ENCODE data around the gene AFG1L. TPM values are rescaled to one million over a fixed set of nuclear protein-coding genes. Genes with fewer than 3 reads are reported as not detected.

AFG1L gene
- polyA plus RNA-seq, 1 of the 3 experiments (the other 2 are of a cell fraction) = 0.71 TPM

DNA sequence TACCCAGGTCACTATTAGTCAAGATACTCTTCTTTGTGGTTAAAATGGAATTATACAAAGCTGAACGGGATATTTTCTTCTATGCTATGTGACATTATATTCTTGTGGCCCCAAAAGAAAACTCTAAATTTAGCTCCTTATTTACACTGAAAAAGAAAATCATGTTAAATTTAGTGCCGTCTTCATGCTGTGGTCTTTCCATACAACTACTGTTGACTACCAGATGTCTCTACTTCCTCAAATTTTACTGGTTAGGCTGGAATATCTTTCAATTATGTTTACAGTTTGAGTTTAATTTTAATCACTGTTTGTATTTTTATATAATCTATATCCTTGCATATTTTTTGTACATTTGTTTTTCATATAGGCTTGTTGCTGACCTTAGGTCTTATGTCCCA is 170.2 kb downstream of the AFG1L start:
- DNase-seq = no peak
- H3K27me3 ChIP-seq (ENCODE audit: insufficient read depth) = no peaks in the 10 kb centered on the region
- peaks cover 6% of the 10 kb centered on the region for H3F3A ChIP-seq (replicated peaks; ENCODE audit: insufficient read depth)
- no peaks in the 10 kb centered on the region for H3K36me3 ChIP-seq (replicated peaks in 1 of 2; ENCODE audit: control insufficient read depth in 1 of 2, insufficient read depth in 2 of 2, low read length in 1 of 2)
- 86% methylated on average over 2 of the region's 2 CpGs for WGBS (ENCODE audit: low lambda C conversion rate)
- POLR2A ChIA-PET = no interaction called here
- no peaks in the 10 kb centered on the region for H3K9me2 ChIP-seq
- CTCF ChIA-PET = no interaction called here
- no peaks in the 10 kb centered on the region for H3K9me3 ChIP-seq
- H3K9ac ChIP-seq = no peak overlapping the region
- H3K79me2 ChIP-seq (ENCODE audit: insufficient read depth) = no peaks in the 10 kb centered on the region
- no peak overlapping the region; a peak in 1 of 4 replicates for H3K27ac ChIP-seq (ENCODE audit: low read depth in 2 of 2, low read length in 1 of 2)
- H3K4me1 ChIP-seq (ENCODE audit: control insufficient read depth in 1 of 2, insufficient read depth in 2 of 2, low read depth in 1 of 2, low read length in 1 of 2) = peaks cover 0 to 12% of the 10 kb centered on the region in 2 experiments; a peak in 1 of 4 replicates
- no peaks in the 10 kb centered on the region for H4K20me1 ChIP-seq (ENCODE audit: insufficient read depth)
- 0 out of 2 replicates have a peak overlapping the region, but pooled peaks have one; percentile 20 for H2AFZ ChIP-seq (ENCODE audit: low read depth)
- H3K4me2 ChIP-seq = no peak overlapping the region
- TF ChIP-seq GATA2 (CRISPR knock-in tag; IDR thresholded peaks at IDR 0.05) (no peak), GABPA (IDR thresholded peaks at IDR 0.05; ENCODE audit: low read depth) (no peak), NFIC (IDR thresholded peaks at IDR 0.05; ENCODE audit: borderline replicate concordance) (no peak), SIN3A (IDR thresholded peaks at IDR 0.05; ENCODE audit: borderline replicate concordance, low read depth, low read length) (no peak), TCF12 (IDR thresholded peaks at IDR 0.05) (no peak), YY1 (IDR thresholded peaks at IDR 0.05; ENCODE audit: low read depth) (no peak), RAD21 (IDR thresholded peaks at IDR 0.05; ENCODE audit: low read length) (no peak), FOXM1 (IDR thresholded peaks at IDR 0.05; ENCODE audit: low read depth) (no peak)
- TF ChIP-seq, protein P1, sequence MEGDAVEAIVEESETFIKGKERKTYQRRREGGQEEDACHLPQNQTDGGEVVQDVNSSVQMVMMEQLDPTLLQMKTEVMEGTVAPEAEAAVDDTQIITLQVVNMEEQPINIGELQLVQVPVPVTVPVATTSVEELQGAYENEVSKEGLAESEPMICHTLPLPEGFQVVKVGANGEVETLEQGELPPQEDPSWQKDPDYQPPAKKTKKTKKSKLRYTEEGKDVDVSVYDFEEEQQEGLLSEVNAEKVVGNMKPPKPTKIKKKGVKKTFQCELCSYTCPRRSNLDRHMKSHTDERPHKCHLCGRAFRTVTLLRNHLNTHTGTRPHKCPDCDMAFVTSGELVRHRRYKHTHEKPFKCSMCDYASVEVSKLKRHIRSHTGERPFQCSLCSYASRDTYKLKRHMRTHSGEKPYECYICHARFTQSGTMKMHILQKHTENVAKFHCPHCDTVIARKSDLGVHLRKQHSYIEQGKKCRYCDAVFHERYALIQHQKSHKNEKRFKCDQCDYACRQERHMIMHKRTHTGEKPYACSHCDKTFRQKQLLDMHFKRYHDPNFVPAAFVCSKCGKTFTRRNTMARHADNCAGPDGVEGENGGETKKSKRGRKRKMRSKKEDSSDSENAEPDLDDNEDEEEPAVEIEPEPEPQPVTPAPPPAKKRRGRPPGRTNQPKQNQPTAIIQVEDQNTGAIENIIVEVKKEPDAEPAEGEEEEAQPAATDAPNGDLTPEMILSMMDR (IDR thresholded peaks at IDR 0.05) = no peak
- TF ChIP-seq, protein P2, sequence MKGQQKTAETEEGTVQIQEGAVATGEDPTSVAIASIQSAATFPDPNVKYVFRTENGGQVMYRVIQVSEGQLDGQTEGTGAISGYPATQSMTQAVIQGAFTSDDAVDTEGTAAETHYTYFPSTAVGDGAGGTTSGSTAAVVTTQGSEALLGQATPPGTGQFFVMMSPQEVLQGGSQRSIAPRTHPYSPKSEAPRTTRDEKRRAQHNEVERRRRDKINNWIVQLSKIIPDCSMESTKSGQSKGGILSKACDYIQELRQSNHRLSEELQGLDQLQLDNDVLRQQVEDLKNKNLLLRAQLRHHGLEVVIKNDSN (IDR thresholded peaks at IDR 0.05; ENCODE audit: borderline replicate concordance, low read depth) = no peak
- TF ChIP-seq, protein P3, sequence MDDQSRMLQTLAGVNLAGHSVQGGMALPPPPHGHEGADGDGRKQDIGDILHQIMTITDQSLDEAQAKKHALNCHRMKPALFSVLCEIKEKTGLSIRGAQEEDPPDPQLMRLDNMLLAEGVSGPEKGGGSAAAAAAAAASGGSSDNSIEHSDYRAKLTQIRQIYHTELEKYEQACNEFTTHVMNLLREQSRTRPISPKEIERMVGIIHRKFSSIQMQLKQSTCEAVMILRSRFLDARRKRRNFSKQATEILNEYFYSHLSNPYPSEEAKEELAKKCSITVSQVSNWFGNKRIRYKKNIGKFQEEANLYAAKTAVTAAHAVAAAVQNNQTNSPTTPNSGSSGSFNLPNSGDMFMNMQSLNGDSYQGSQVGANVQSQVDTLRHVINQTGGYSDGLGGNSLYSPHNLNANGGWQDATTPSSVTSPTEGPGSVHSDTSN (IDR thresholded peaks at IDR 0.05) = no peak
- H3K4me3 ChIP-seq (ENCODE audit: low read depth in 2 of 2, low read length in 1 of 2) = no peak overlapping the region

DNA sequence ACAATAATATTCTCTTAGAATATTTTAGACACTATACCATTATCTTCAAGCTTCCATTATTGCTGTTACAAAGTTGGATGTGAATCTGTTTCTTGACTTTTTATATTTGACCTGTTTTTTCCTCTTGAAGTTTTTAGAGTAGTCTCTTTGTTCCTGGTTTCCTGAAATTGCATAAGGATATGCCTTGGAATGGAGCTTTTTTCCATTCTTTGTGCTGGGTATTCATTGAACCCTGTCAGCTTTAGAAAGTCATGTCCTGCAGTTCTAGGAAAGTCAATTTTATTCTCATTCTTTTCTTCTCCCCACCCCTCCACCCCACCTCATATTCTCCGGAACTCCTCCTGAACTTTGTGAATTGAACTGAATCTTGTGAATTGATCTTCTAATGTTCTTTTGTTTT is 173.5 kb downstream of the AFG1L start:
- WGBS (ENCODE audit: low lambda C conversion rate) = 95% methylated on average over 1 of the region's 1 CpG
- TF ChIP-seq FOXJ3 (CRISPR knock-in tag; IDR thresholded peaks at IDR 0.05) (no peak), TAF1 (IDR thresholded peaks at IDR 0.05; ENCODE audit: borderline replicate concordance, low read depth, low read length) (no peak), RCOR1 (IDR thresholded peaks at IDR 0.05; ENCODE audit: low read length) (no peak), POLR2AphosphoS5 (IDR thresholded peaks at IDR 0.05; ENCODE audit: low read depth, low read length) (no peak), NFIC (IDR thresholded peaks at IDR 0.05; ENCODE audit: borderline replicate concordance) (no peak), RFX5 (IDR thresholded peaks at IDR 0.05; ENCODE audit: low read length) (no peak), SMC3 (IDR thresholded peaks at IDR 0.05; ENCODE audit: low read depth, low read length) (no peak), ELF1 (IDR thresholded peaks at IDR 0.05) (no peak), RAD21 (IDR thresholded peaks at IDR 0.05; ENCODE audit: low read length) (no peak), FOSL2 (IDR thresholded peaks at IDR 0.05; ENCODE audit: borderline replicate concordance, low read depth) (no peak)
- TF ChIP-seq, protein P4, sequence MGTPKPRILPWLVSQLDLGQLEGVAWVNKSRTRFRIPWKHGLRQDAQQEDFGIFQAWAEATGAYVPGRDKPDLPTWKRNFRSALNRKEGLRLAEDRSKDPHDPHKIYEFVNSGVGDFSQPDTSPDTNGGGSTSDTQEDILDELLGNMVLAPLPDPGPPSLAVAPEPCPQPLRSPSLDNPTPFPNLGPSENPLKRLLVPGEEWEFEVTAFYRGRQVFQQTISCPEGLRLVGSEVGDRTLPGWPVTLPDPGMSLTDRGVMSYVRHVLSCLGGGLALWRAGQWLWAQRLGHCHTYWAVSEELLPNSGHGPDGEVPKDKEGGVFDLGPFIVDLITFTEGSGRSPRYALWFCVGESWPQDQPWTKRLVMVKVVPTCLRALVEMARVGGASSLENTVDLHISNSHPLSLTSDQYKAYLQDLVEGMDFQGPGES (IDR thresholded peaks at IDR 0.05; ENCODE audit: low read depth, low read length) = no peak
- Histone ChIP-seq H3F3A (replicated peaks; ENCODE audit: insufficient read depth) (peaks cover 6% of the 10 kb centered on the region), H3K4me1 (ENCODE audit: control insufficient read depth in 1 of 2, insufficient read depth in 2 of 2, low read depth in 1 of 2, low read length in 1 of 2) (peaks cover 0 to 7% of the 10 kb centered on the region in 2 experiments; a peak in 1 of 4 replicates), H3K27ac (ENCODE audit: low read depth in 2 of 2, low read length in 1 of 2) (no peak overlapping the region), H3K9me3 (no peaks in the 10 kb centered on the region), H4K20me1 (ENCODE audit: insufficient read depth) (no peaks in the 10 kb centered on the region), H3K27me3 (ENCODE audit: insufficient read depth) (no peaks in the 10 kb centered on the region), H3K36me3 (replicated peaks in 1 of 2; ENCODE audit: control insufficient read depth in 1 of 2, insufficient read depth in 2 of 2, low read length in 1 of 2) (no peaks in the 10 kb centered on the region), H3K79me2 (ENCODE audit: insufficient read depth) (no peaks in the 10 kb centered on the region), H3K4me3 (ENCODE audit: low read depth in 2 of 2, low read length in 1 of 2) (no peak overlapping the region), H3K9ac (no peak overlapping the region), H3K9me2 (no peaks in the 10 kb centered on the region), H2AFZ (ENCODE audit: low read depth) (no peak overlapping the region), H3K4me2 (no peak overlapping the region)
- ChIA-PET POLR2A (no interaction called here), CTCF (interaction anchor here (0.6 to 1.5 kb wide), 4 partner anchors 24 to 353 kb away, joined by 3 to 6 read pairs (median 3); no protein-coding TSS in a partner anchor)
- DNase-seq = no peak

Data from SK-N-SH (cell line).